Measurements from ENCODE around the gene ST8SIA6.
A peak's percentile ranks its signal among the peaks of the same experiment; 100 is the strongest.

ST8SIA6 gene

DNA sequence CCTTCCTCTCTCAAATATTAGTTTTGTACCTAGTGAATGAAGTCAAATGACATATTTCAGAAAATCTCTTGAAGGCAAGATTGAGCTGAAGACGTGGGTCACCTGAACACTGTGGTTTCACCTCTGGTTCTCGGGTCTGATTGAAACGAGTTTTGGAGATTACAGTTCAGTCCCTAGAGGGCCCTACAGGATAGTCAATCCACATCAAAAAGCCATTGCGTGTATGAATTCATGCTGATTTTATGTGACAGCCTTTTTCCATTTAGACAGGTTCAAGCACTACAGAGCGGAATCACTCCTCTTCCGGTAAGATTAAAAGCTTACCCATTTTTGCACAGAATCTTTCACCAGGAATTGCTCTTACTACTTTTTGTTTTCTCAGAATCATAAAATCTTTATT lies 164.2 kb downstream of the ST8SIA6 start:
- peaks cover 4% of the 10 kb centered on the region for H3K4me1 Mint-ChIP-seq
- no peak overlapping the region for H3K4me3 Mint-ChIP-seq
- no peaks in the 10 kb centered on the region for H3K36me3 Mint-ChIP-seq
- H3K9me3 Mint-ChIP-seq, result no peaks in the 10 kb centered on the region
- DNase-seq, result peak; percentile 26
- no peak overlapping the region for H3K27ac Mint-ChIP-seq
- H3K27me3 Mint-ChIP-seq, result peaks cover 18% of the 10 kb centered on the region
- CTCF ChIA-PET, result interaction anchor here (0.7 to 3.8 kb wide), 6 partner anchors 26 to 630 kb away, joined by 3 to 14 read pairs (median 3); no protein-coding TSS in a partner anchor

DNA sequence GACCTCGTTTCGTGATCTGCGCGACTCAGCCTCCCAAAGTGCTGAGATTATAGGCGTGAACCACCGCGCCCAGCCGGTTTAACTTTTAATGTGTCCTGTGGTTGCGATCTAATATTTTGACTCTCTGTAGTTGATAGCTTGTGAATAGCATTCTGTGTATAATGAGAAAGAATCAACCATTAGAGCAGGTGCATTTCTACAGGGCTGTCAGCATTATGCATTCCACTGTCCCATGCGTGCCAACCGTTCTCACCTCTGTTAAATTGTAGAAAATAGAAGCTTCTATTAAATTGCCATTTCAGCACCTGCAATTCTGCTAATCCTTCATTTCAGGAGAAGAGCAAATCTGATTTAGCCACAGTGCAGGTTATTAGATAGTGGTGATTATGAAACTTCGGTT lies 164.6 kb downstream of the ST8SIA6 start:
- H3K4me3 Mint-ChIP-seq, result no peak overlapping the region

DNA sequence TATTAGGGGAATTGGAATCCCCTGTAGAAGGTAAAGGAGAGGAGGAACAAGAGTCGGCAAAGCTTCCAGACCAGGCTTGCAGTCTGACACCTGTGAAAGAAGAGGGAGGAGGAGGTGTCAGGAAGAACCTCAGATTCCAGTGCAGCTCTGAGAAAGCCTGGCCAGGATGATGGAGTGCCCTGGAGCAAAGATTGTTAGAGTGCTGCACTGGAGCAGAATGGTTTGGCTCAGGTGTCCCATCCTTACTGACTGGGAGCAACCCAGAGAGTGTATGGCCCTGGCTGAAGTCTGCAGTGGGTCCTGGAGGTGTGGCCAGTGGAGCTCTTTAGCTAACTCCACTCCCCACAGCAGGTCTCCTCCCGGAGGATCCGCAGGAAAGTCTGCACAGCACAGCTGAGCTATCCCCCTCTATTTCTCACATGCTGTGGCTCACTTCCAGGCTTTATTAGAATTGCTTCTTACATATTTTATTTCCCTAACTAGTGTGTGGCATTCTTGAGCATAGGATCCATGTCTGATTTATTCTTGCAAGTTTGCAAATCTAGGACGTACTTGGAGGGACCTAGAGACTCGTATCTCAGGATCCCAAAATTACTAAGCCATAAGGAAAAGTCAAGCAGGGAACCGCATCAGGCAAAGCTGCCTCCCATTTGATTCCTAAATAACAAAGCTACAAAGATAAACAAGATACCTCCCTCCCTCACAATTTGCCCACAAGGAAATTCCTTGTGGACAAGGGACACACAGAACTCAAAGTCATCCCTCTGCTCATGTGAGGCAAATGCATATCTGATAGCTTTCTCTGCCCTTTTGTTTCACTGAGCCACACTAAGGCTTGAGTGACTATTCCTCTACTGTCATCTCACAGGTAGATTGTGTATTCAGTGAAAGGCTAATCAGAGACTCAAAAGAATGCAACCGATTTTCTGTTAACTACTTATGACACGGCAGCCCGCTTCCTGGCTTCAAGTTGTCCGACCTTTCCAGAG lies 167.5 kb downstream of the ST8SIA6 start:
- peaks cover 4% of the 10 kb centered on the region for H3K9me3 Mint-ChIP-seq
- H3K4me1 Mint-ChIP-seq, result peaks cover 4% of the 10 kb centered on the region
- no peak for DNase-seq
- CTCF ChIA-PET, result interaction anchor here (0.9 to 2.0 kb wide), 2 partner anchors 10 to 89 kb away, joined by 3 to 5 read pairs; no protein-coding TSS in a partner anchor
- H3K27ac Mint-ChIP-seq, result no peak overlapping the region
- H3K36me3 Mint-ChIP-seq, result no peaks in the 10 kb centered on the region
- H3K27me3 Mint-ChIP-seq, result peaks cover 29% of the 10 kb centered on the region
- no peak overlapping the region for H3K4me3 Mint-ChIP-seq

More for the DNA sequence above, 164.6 kb downstream of the ST8SIA6 start:
- no peaks in the 10 kb centered on the region for H3K9me3 Mint-ChIP-seq
- H3K4me1 Mint-ChIP-seq, result peaks cover 4% of the 10 kb centered on the region
- CTCF ChIA-PET, result interaction anchor here (0.7 to 3.8 kb wide), 6 partner anchors 26 to 813 kb away, joined by 3 to 14 read pairs (median 3); no protein-coding TSS in a partner anchor
- H3K27me3 Mint-ChIP-seq, result peaks cover 18% of the 10 kb centered on the region
- no peak overlapping the region for H3K27ac Mint-ChIP-seq
- no peaks in the 10 kb centered on the region for H3K36me3 Mint-ChIP-seq
- DNase-seq, result no peak

DNA sequence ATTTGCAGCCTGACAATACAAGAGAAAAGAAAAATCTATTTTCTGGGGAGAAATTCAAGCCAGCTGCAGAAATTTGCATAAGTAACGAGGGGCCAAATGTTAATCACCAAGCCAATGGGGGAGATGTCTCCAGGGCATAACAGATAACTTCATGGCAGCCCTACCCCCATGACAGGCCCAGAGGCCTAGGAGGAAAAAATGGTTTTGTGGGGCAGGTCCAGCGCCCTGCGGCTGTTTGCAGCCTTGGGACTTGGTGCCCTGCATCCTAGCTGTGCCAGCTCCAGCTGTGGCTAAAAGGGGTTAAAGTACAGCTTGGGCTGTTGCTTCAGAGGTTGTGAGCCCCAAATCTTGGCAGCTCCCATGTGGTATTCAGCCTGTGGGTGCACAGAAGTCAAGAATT lies 172.1 kb downstream of the ST8SIA6 start:
- CTCF ChIA-PET, result no interaction called here
- Mint-ChIP-seq H3K4me3 (no peak overlapping the region), H3K27me3 (peaks cover 25% of the 10 kb centered on the region), H3K9me3 (peaks cover 7% of the 10 kb centered on the region), H3K36me3 (no peaks in the 10 kb centered on the region), H3K4me1 (no peaks in the 10 kb centered on the region), H3K27ac (no peak overlapping the region)
- DNase-seq, result no peak

DNA sequence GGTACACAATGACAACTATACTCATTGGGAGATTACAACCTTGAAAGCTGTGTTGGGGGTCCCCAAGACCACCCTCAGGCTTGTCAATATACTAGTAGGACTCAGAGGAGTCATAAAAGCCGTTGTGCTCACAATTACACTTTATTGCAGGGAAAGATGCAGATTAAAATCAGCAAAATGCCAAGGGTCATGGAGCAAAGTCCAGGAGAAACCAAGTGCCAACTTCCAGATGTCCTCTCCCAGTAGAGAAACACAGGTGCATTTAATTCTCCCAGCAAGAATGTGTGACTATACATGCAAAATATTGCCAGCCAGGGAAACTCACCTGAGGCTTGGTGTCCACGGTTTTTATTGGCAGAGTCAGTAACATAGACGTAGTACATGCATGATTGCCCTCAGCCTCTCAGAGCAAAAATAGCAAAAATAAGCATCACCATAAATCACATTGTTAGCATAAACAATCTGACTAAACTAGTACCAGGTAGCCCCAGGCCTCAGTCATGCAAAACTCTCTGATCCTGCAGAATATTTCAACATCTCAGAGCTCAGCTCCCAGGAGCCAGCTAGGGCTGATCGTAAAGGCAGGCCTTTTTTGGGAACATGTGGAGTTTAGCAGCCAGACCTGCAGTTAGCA lies 175.7 kb downstream of the ST8SIA6 start:
- H3K4me1 Mint-ChIP-seq, result no peaks in the 10 kb centered on the region
- no peak overlapping the region for H3K27ac Mint-ChIP-seq
- peaks cover 10% of the 10 kb centered on the region for H3K9me3 Mint-ChIP-seq
- no peak for DNase-seq
- H3K4me3 Mint-ChIP-seq, result no peak overlapping the region
- no peaks in the 10 kb centered on the region for H3K36me3 Mint-ChIP-seq
- peaks cover 28% of the 10 kb centered on the region for H3K27me3 Mint-ChIP-seq
- CTCF ChIA-PET, result no interaction called here

DNA sequence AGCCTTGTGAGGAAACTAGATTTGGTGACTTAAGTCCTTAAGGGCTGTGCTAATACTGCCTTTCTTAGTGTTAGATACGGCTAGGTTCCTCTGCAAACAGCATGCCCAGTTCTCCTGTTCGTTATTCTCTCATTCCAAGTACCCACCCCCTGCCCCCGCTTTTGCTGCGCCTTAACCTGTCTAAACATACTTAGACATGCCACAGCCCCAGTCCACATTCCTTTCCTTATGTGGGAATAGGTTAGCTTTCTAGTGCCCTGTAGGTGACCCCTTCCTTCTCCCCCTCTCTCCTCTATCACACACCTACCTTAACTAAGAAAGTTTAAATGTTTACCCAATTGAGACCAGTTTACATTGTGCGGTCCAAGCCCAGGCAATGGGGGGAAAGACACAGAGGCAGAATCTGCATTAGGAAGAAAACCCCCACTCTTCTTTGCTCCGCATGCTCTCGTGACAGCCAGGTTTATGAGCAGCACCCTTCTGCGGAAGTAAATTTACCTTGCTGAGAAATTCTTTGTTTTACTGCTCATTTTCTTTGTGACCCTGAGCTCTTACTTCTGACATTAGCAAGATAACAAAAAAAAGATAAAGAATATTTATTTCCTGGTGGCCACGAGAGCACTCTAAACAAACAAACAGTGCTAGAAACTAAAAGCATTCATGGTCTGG lies 177.5 kb downstream of the ST8SIA6 start:
- Mint-ChIP-seq H3K4me3 (no peak overlapping the region), H3K27me3 (peaks cover 21% of the 10 kb centered on the region), H3K36me3 (no peaks in the 10 kb centered on the region), H3K4me1 (no peaks in the 10 kb centered on the region), H3K27ac (no peak overlapping the region), H3K9me3 (peaks cover 7% of the 10 kb centered on the region)
- CTCF ChIA-PET, result interaction anchor here (1.1 kb wide), 1 partner anchor 10 kb away, joined by 5 read pairs; no protein-coding TSS in a partner anchor
- DNase-seq, result no peak

DNA sequence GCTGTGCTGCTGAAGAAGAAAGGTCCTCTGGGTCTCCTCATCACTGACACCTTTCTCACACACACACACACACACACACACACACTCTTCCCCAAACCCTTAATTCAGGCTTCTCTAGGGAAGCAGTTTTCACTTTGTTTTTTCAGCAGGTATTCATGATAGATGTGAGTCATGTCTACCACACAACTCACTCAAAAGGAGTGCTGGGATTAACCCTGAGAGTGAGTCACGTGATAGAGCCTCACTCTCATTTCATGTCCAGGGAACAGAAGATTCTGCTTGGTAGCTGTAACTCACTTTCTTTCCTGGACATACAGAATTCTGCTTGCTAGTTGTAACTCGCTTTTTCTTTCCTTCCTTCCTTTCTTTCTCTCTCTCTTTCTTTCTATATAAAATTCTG lies 181.0 kb downstream of the ST8SIA6 start:
- DNase-seq, result no peak
- H3K36me3 Mint-ChIP-seq, result no peaks in the 10 kb centered on the region
- CTCF ChIA-PET, result interaction anchor here (0.6 kb wide), 1 partner anchor 238 kb away, joined by 3 read pairs; no protein-coding TSS in a partner anchor
- peaks cover 3% of the 10 kb centered on the region for H3K9me3 Mint-ChIP-seq
- H3K27me3 Mint-ChIP-seq, result peaks cover 23% of the 10 kb centered on the region
- no peaks in the 10 kb centered on the region for H3K4me1 Mint-ChIP-seq
- H3K4me3 Mint-ChIP-seq, result no peak overlapping the region
- H3K27ac Mint-ChIP-seq, result no peak overlapping the region

DNA sequence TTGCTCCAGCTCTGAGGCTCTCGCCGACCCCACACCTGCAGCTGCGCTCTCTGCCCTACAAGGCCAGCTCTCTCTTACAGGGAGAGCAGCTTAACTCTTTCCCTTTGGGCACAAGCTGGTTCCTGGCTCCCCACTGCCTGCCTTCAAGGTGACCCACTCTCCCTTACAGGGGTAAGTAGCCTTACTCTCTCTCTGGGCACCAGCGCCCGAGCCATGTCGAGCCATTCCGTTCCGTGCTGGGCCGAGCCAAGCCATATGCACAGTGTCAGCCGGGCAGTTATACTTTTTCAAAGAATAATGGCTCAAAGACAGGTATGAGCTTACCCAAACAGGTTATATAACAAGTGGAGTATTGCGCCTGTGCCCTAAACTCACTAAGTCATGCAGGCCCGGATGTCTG lies 181.7 kb downstream of the ST8SIA6 start:
- Mint-ChIP-seq H3K27me3 (peaks cover 23% of the 10 kb centered on the region), H3K4me1 (no peaks in the 10 kb centered on the region), H3K9me3 (peaks cover 3% of the 10 kb centered on the region), H3K4me3 (no peak overlapping the region), H3K27ac (no peak overlapping the region), H3K36me3 (no peaks in the 10 kb centered on the region)
- CTCF ChIA-PET, result no interaction called here
- no peak for DNase-seq

All from activated naive CD4-positive, alpha-beta T cell treated with anti-CD3 and anti-CD28 coated beads, Interleukin-2, amount 10 ng/mL, durations not matched to agents 7 days and 5 days (primary cell).